H9 (cell line): ENCODE measurements around the gene NEK8. TPM values are rescaled to one million over a fixed set of nuclear protein-coding genes. Genes with fewer than 3 reads are reported as not detected.

Experiments used
- DNase-seq: peaks from one replicate; pipeline ENCODE4 v3.0.0-alpha.2; 2017
- H2AFZ ChIP-seq: one replicate; pipeline ENCODE4 v1.6.1; 2013; ENCODE audit warnings: mild to moderate bottlenecking, low read length, control low read depth, moderate library complexity
- H2AK5ac ChIP-seq: 2 replicates; pipeline ENCODE4 v1.6.1; 2013; ENCODE audit warnings: low read length, control low read depth, mixed read lengths; ENCODE audit not compliant: insufficient read length
- H2BK120ac ChIP-seq: one replicate; pipeline ENCODE4 v1.6.1; 2013; ENCODE audit warnings: low read depth, mild to moderate bottlenecking, low read length, control low read depth, inconsistent platforms; ENCODE audit not compliant: poor library complexity, severe bottlenecking
- H2BK12ac ChIP-seq: 2 replicates; pipeline ENCODE4 v1.6.1; 2013; ENCODE audit warnings: low read length, control low read depth, mixed read lengths, low read depth; ENCODE audit not compliant: insufficient read length
- H2BK15ac ChIP-seq: 2 replicates; pipeline ENCODE4 v1.6.1; 2013; ENCODE audit warnings: low read depth, low read length, control low read depth
- H2BK20ac ChIP-seq: one replicate; pipeline ENCODE4 v1.6.1; 2013; ENCODE audit warnings: low read depth, mild to moderate bottlenecking, low read length, control low read depth, inconsistent platforms; ENCODE audit not compliant: poor library complexity, severe bottlenecking
- H2BK5ac ChIP-seq: 2 replicates; pipeline ENCODE4 v1.6.1; 2013; ENCODE audit warnings: low read length, control low read depth, mixed read lengths; ENCODE audit not compliant: insufficient read length
- H3K14ac ChIP-seq: 2 replicates; pipeline ENCODE4 v1.6.1; 2013; ENCODE audit warnings: low read length, control low read depth; ENCODE audit not compliant: insufficient read depth
- H3K18ac ChIP-seq: 2 replicates; pipeline ENCODE4 v1.6.1; 2013; ENCODE audit warnings: low read depth, mild to moderate bottlenecking, mixed read lengths, low read length, control low read depth; ENCODE audit not compliant: insufficient read length
- H3K23ac ChIP-seq: 2 replicates; pipeline ENCODE4 v1.6.1; 2013; ENCODE audit warnings: low read length, control low read depth, mixed read lengths, low read depth; ENCODE audit not compliant: insufficient read length
- H3K23me2 ChIP-seq: 2 replicates; pipeline ENCODE4 v1.6.1; 2013; ENCODE audit warnings: low read depth, mild to moderate bottlenecking, mixed read lengths, low read length, control low read depth; ENCODE audit not compliant: insufficient read length, poor library complexity, severe bottlenecking
- H3K27ac ChIP-seq: 2 replicates; pipeline ENCODE4 v1.5.1; 2013; ENCODE audit warnings: low read length, control low read depth, mixed read lengths, low read depth; ENCODE audit not compliant: insufficient read length
- H3K27me3 ChIP-seq: 2 replicates; pipeline ENCODE4 v1.6.1; 2013; ENCODE audit warnings: low read length, control low read depth, inconsistent platforms; ENCODE audit not compliant: insufficient read depth
- H3K4ac ChIP-seq: 2 replicates; pipeline ENCODE4 v1.6.1; 2013; ENCODE audit warnings: low read depth, mild to moderate bottlenecking, control low read depth, inconsistent platforms, low read length, moderate library complexity
- H3K4me1 ChIP-seq: 2 replicates; pipeline ENCODE4 v1.6.1; 2013; ENCODE audit warnings: low read length, control low read depth, inconsistent platforms; ENCODE audit not compliant: insufficient read depth
- H3K4me2 ChIP-seq: 2 replicates; pipeline ENCODE4 v1.6.1; 2013; ENCODE audit warnings: low read length, control low read depth, mixed read lengths; ENCODE audit not compliant: insufficient read length, insufficient read depth
- H3K56ac ChIP-seq: 2 replicates; pipeline ENCODE4 v1.6.1; 2013; ENCODE audit warnings: low read depth, mild to moderate bottlenecking, mixed read lengths, low read length, control low read depth; ENCODE audit not compliant: insufficient read length
- H3K79me1 ChIP-seq: 2 replicates; pipeline ENCODE4 v1.6.1; 2013; ENCODE audit warnings: low read depth, mild to moderate bottlenecking, moderate library complexity, low read length, control low read depth, inconsistent platforms; ENCODE audit not compliant: insufficient read depth, poor library complexity, severe bottlenecking
- H3K79me2 ChIP-seq: 2 replicates; pipeline ENCODE4 v1.6.1; 2013; ENCODE audit warnings: low read length, control low read depth, inconsistent platforms; ENCODE audit not compliant: insufficient read depth
- H3K9ac ChIP-seq: 2 replicates; pipeline ENCODE4 v1.6.1; 2013; ENCODE audit warnings: low read length, control low read depth, mixed read lengths; ENCODE audit not compliant: insufficient read length; ENCODE audit errors: extremely low read depth
- H3K9me3 ChIP-seq: one replicate; pipeline ENCODE4 v1.6.1; 2013; ENCODE audit warnings: low read depth, low read length, inconsistent platforms; ENCODE audit not compliant: control insufficient read depth
- H3T11ph ChIP-seq: one replicate; pipeline ENCODE4 v1.6.1; 2013; ENCODE audit warnings: mild to moderate bottlenecking, low read length, control low read depth, inconsistent platforms
- H4K20me1 ChIP-seq: one replicate; pipeline ENCODE4 v1.6.1; 2013; ENCODE audit not compliant: control insufficient read depth, insufficient read length, insufficient read depth
- H4K5ac ChIP-seq: 2 replicates; pipeline ENCODE4 v1.6.1; 2013; ENCODE audit warnings: low read depth, mild to moderate bottlenecking, mixed read lengths, low read length, control low read depth; ENCODE audit not compliant: insufficient read length
- H4K8ac ChIP-seq: replicated peaks from 2 replicates; pipeline ENCODE4 v1.6.1; 2013; ENCODE audit warnings: low read length, control low read depth, mixed read lengths, low read depth; ENCODE audit not compliant: insufficient read length
- H4K91ac ChIP-seq: 2 replicates; pipeline ENCODE4 v1.6.1; 2013; ENCODE audit warnings: low read depth, mild to moderate bottlenecking, moderate library complexity, mixed read lengths, low read length, control low read depth; ENCODE audit not compliant: insufficient read length
- H3K27ac Mint-ChIP-seq, 3 experiments: 2 replicates in 2 of 3; 3 replicates in 1 of 3; pipeline ENCODE4 v1.8.0; 2020 to 2021; ENCODE audit warnings: mixed read lengths in 3 of 3, mild to moderate bottlenecking in 1 of 3, moderate library complexity in 1 of 3
- H3K27me3 Mint-ChIP-seq: 2 replicates; pipeline ENCODE4 v1.8.0; 2021; ENCODE audit warnings: low read depth, mild to moderate bottlenecking, moderate library complexity, mixed read lengths
- H3K36me3 Mint-ChIP-seq, 3 experiments: 2 replicates in 2 of 3; 3 replicates in 1 of 3; pipeline ENCODE4 v1.8.0; 2020 to 2021; ENCODE audit warnings: low read depth in 3 of 3, mixed read lengths in 3 of 3; ENCODE audit not compliant: insufficient read depth in 1 of 3
- H3K4me1 Mint-ChIP-seq, 2 experiments: 2 replicates each; pipeline ENCODE4 v1.8.0; 2020; ENCODE audit warnings: mixed read lengths in 2 of 2
- H3K4me3 Mint-ChIP-seq, 2 experiments: 2 replicates in 1 of 2; 3 replicates in 1 of 2; pipeline ENCODE4 v1.8.0; 2020 to 2021; ENCODE audit warnings: mild to moderate bottlenecking in 2 of 2, mixed read lengths in 2 of 2, moderate library complexity in 1 of 2
- H3K9me3 Mint-ChIP-seq, 2 experiments: 2 replicates in 1 of 2; 3 replicates in 1 of 2; pipeline ENCODE4 v1.8.0; 2020; ENCODE audit warnings: mild to moderate bottlenecking in 2 of 2, mixed read lengths in 2 of 2, moderate library complexity in 1 of 2
- WGBS: extraction: QIAGEN DNeasy Blood & Tissue Kit; methylation state at CpG from one replicate; pipeline ENCODE4 v1.1.7; 2013; ENCODE audit warnings: missing lambda C conversion rate, low lambda C conversion rate, mixed read lengths; ENCODE audit not compliant: insufficient read length; ENCODE audit errors: extremely low coverage; 5-methylcytosine and 5-hydroxymethylcytosine counted together
- total RNA-seq: library from RNA; stranded (reverse); gene quantifications from 2 replicates; pipeline ENCODE4 v1.2.1, GENCODE V29; 2021
- TF ChIP-seq, protein P1 (sequence below): fragments of 200-600 bp; sonication (generic); conservative IDR thresholded peaks from 3 replicates; pipeline ENCODE4 v1.8.0; 2021; ENCODE audit warnings: antibody characterized with exemption, mild to moderate bottlenecking

NEK8 gene
- total RNA-seq, 1 experiment from 2014 or later: 18.8 TPM

DNA sequence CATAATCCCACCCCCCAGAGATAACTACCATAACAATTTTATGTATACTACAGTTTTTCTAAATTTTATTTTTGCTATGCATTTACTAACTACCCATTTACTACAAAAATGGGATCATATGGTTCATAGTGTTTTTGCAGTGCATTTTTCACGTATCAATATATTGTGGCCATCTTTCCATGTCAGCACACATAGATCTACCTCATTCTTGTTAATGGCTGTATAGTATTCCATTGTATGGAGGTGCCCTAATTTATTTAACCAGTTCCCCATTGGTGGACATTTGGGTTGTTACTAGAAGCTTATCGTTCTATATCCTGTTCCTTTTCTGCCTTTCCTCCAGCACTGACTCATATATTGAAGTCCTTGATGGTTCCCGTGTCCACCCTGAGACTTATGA, 39.6 kb upstream of the NEK8 start:
- H2BK15ac ChIP-seq: no peak overlapping the region
- H2BK20ac ChIP-seq: no peak overlapping the region
- no peaks in the 10 kb centered on the region for H4K20me1 ChIP-seq
- no peak overlapping the region for H3K23ac ChIP-seq
- no peak overlapping the region for H4K91ac ChIP-seq
- TF ChIP-seq, protein P1, sequence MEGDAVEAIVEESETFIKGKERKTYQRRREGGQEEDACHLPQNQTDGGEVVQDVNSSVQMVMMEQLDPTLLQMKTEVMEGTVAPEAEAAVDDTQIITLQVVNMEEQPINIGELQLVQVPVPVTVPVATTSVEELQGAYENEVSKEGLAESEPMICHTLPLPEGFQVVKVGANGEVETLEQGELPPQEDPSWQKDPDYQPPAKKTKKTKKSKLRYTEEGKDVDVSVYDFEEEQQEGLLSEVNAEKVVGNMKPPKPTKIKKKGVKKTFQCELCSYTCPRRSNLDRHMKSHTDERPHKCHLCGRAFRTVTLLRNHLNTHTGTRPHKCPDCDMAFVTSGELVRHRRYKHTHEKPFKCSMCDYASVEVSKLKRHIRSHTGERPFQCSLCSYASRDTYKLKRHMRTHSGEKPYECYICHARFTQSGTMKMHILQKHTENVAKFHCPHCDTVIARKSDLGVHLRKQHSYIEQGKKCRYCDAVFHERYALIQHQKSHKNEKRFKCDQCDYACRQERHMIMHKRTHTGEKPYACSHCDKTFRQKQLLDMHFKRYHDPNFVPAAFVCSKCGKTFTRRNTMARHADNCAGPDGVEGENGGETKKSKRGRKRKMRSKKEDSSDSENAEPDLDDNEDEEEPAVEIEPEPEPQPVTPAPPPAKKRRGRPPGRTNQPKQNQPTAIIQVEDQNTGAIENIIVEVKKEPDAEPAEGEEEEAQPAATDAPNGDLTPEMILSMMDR: no peak
- no peak for DNase-seq
- H3K4me1 ChIP-seq: no peaks in the 10 kb centered on the region
- H3K27ac Mint-ChIP-seq: no peak overlapping the region; a peak in 1 of 7 replicates
- H3K27me3 ChIP-seq: peaks cover 1% of the 10 kb centered on the region; the same call in 1 of the 2 replicates
- H3K18ac ChIP-seq: no peak overlapping the region
- H3K14ac ChIP-seq: no peak overlapping the region
- no peak overlapping the region for H2AK5ac ChIP-seq
- H2BK5ac ChIP-seq: no peak overlapping the region
- H3K36me3 Mint-ChIP-seq: peaks cover 57 to 99% (median 79%) of the 10 kb centered on the region in 3 experiments; a peak in 6 of 7 replicates
- H3K9me3 ChIP-seq: no peaks in the 10 kb centered on the region
- no peak overlapping the region for H3K56ac ChIP-seq
- no peaks in the 10 kb centered on the region for H3K27me3 Mint-ChIP-seq
- H3K4me2 ChIP-seq: no peak overlapping the region
- H3K4me1 Mint-ChIP-seq: no peaks in the 10 kb centered on the region
- WGBS: no CpG with 5 or more reads among the region's 3 CpGs
- no peak overlapping the region for H4K8ac ChIP-seq
- no peak overlapping the region for H3K4me3 Mint-ChIP-seq
- H3K4ac ChIP-seq: no peak overlapping the region
- no peak overlapping the region for H3K27ac ChIP-seq
- H2BK12ac ChIP-seq: no peak overlapping the region
- no peak overlapping the region for H3K9ac ChIP-seq
- no peaks in the 10 kb centered on the region for H3K23me2 ChIP-seq
- no peaks in the 10 kb centered on the region for H3K79me1 ChIP-seq
- H3T11ph ChIP-seq: no peak overlapping the region
- no peaks in the 10 kb centered on the region for H3K9me3 Mint-ChIP-seq
- H2BK120ac ChIP-seq: no peak overlapping the region
- H2AFZ ChIP-seq: no peak overlapping the region
- no peaks in the 10 kb centered on the region for H3K79me2 ChIP-seq
- H4K5ac ChIP-seq: no peak overlapping the region
